GM19023 (cell line): ENCODE measurements around the gene CHERP.
"Not testable (repeated sequence)": the region's sequence is repeated elsewhere in the genome, so short reads cannot be mapped to it uniquely, and the experiment has no call there.

Source experiments
- ATAC-seq: cut with Tn5 transposase; IDR thresholded peaks from one replicate; pipeline ENCODE4 v1.9.1; 2021; ENCODE audit warnings: mild to moderate bottlenecking, moderate library complexity; ENCODE audit not compliant: unreplicated experiment

Gene CHERP

GRCh38 chr19:16576690-16577530 is 34.7 kb upstream of the CHERP start:
- no peak for ATAC-seq

- no peak for ATAC-seq
Measured at GRCh38 chr19:16575861-16576689, 33.8 kb upstream of the CHERP start.

GRCh38 chr19:16575282-16575681 is 33.0 kb upstream of the CHERP start:
- no peak for ATAC-seq

GRCh38 chr19:16573925-16574324 is 31.7 kb upstream of the CHERP start:
- no peak for ATAC-seq

GRCh38 chr19:16573296-16573695 is 31.1 kb upstream of the CHERP start:
- ATAC-seq: no peak

GRCh38 chr19:16572332-16573211 is 30.3 kb upstream of the CHERP start, which contains the start of gene SLC35E1:
TSS of gene SLC35E1 (minus strand) at chr19:16572415. CDS start at chr19:16572364, 51 bp downstream.
- peak; percentile 88 for ATAC-seq

- peak; percentile 27 for ATAC-seq
Measured at GRCh38 chr19:16571822-16572331, 29.6 kb upstream of the CHERP start.

GRCh38 chr19:16571283-16571682 is 29.0 kb upstream of the CHERP start:
- ATAC-seq: no peak

GRCh38 chr19:16569609-16570320 is 27.5 kb upstream of the CHERP start:
- ATAC-seq: no peak

GRCh38 chr19:16566702-16567101 is 24.5 kb upstream of the CHERP start:
- ATAC-seq: no peak

GRCh38 chr19:16566161-16566560 is 23.9 kb upstream of the CHERP start:
- no peak for ATAC-seq

- no peak for ATAC-seq
Measured at GRCh38 chr19:16564842-16565241, 22.6 kb upstream of the CHERP start.

GRCh38 chr19:16562608-16563025 is 20.4 kb upstream of the CHERP start:
- no peak for ATAC-seq

GRCh38 chr19:16561382-16561781 is 19.1 kb upstream of the CHERP start:
- ATAC-seq: no peak

- ATAC-seq: no peak
Measured at GRCh38 chr19:16559780-16560276, 17.6 kb upstream of the CHERP start.

- ATAC-seq: no peak
Measured at GRCh38 chr19:16554776-16555175, 12.5 kb upstream of the CHERP start.

- ATAC-seq: not testable (repeated sequence)
Measured at GRCh38 chr19:16551902-16552301, 9.7 kb upstream of the CHERP start.

GRCh38 chr19:16548956-16549355 is 6.7 kb upstream of the CHERP start:
- ATAC-seq: no peak

- no peak for ATAC-seq
Measured at GRCh38 chr19:16544473-16545231, 2.4 kb upstream of the CHERP start.
